H9 (cell line): Measurements from ENCODE around the gene ARMCX2. TPM values are rescaled to one million over a fixed set of nuclear protein-coding genes. Genes with fewer than 3 reads are reported as not detected.

Experiments
- DNase-seq: peaks from one replicate; pipeline ENCODE4 v3.0.0-alpha.2; 2017
- H2AFZ ChIP-seq: one replicate; pipeline ENCODE4 v1.6.1; 2013; ENCODE audit warnings: mild to moderate bottlenecking, low read length, control low read depth, moderate library complexity
- H2AK5ac ChIP-seq: 2 replicates; pipeline ENCODE4 v1.6.1; 2013; ENCODE audit warnings: low read length, control low read depth, mixed read lengths; ENCODE audit not compliant: insufficient read length
- H2BK120ac ChIP-seq: one replicate; pipeline ENCODE4 v1.6.1; 2013; ENCODE audit warnings: low read depth, mild to moderate bottlenecking, low read length, control low read depth, inconsistent platforms; ENCODE audit not compliant: poor library complexity, severe bottlenecking
- H2BK12ac ChIP-seq: 2 replicates; pipeline ENCODE4 v1.6.1; 2013; ENCODE audit warnings: low read length, control low read depth, mixed read lengths, low read depth; ENCODE audit not compliant: insufficient read length
- H2BK15ac ChIP-seq: 2 replicates; pipeline ENCODE4 v1.6.1; 2013; ENCODE audit warnings: low read depth, low read length, control low read depth
- H2BK20ac ChIP-seq: one replicate; pipeline ENCODE4 v1.6.1; 2013; ENCODE audit warnings: low read depth, mild to moderate bottlenecking, low read length, control low read depth, inconsistent platforms; ENCODE audit not compliant: poor library complexity, severe bottlenecking
- H2BK5ac ChIP-seq: 2 replicates; pipeline ENCODE4 v1.6.1; 2013; ENCODE audit warnings: low read length, control low read depth, mixed read lengths; ENCODE audit not compliant: insufficient read length
- H3K14ac ChIP-seq: 2 replicates; pipeline ENCODE4 v1.6.1; 2013; ENCODE audit warnings: low read length, control low read depth; ENCODE audit not compliant: insufficient read depth
- H3K18ac ChIP-seq: 2 replicates; pipeline ENCODE4 v1.6.1; 2013; ENCODE audit warnings: low read depth, mild to moderate bottlenecking, mixed read lengths, low read length, control low read depth; ENCODE audit not compliant: insufficient read length
- H3K23ac ChIP-seq: 2 replicates; pipeline ENCODE4 v1.6.1; 2013; ENCODE audit warnings: low read length, control low read depth, mixed read lengths, low read depth; ENCODE audit not compliant: insufficient read length
- H3K23me2 ChIP-seq: 2 replicates; pipeline ENCODE4 v1.6.1; 2013; ENCODE audit warnings: low read depth, mild to moderate bottlenecking, mixed read lengths, low read length, control low read depth; ENCODE audit not compliant: insufficient read length, poor library complexity, severe bottlenecking
- H3K27ac ChIP-seq: 2 replicates; pipeline ENCODE4 v1.5.1; 2013; ENCODE audit warnings: low read length, control low read depth, mixed read lengths, low read depth; ENCODE audit not compliant: insufficient read length
- H3K27me3 ChIP-seq: 2 replicates; pipeline ENCODE4 v1.6.1; 2013; ENCODE audit warnings: low read length, control low read depth, inconsistent platforms; ENCODE audit not compliant: insufficient read depth
- H3K4ac ChIP-seq: 2 replicates; pipeline ENCODE4 v1.6.1; 2013; ENCODE audit warnings: low read depth, mild to moderate bottlenecking, control low read depth, inconsistent platforms, low read length, moderate library complexity
- H3K4me1 ChIP-seq: 2 replicates; pipeline ENCODE4 v1.6.1; 2013; ENCODE audit warnings: low read length, control low read depth, inconsistent platforms; ENCODE audit not compliant: insufficient read depth
- H3K4me2 ChIP-seq: 2 replicates; pipeline ENCODE4 v1.6.1; 2013; ENCODE audit warnings: low read length, control low read depth, mixed read lengths; ENCODE audit not compliant: insufficient read length, insufficient read depth
- H3K56ac ChIP-seq: 2 replicates; pipeline ENCODE4 v1.6.1; 2013; ENCODE audit warnings: low read depth, mild to moderate bottlenecking, mixed read lengths, low read length, control low read depth; ENCODE audit not compliant: insufficient read length
- H3K79me1 ChIP-seq: 2 replicates; pipeline ENCODE4 v1.6.1; 2013; ENCODE audit warnings: low read depth, mild to moderate bottlenecking, moderate library complexity, low read length, control low read depth, inconsistent platforms; ENCODE audit not compliant: insufficient read depth, poor library complexity, severe bottlenecking
- H3K79me2 ChIP-seq: 2 replicates; pipeline ENCODE4 v1.6.1; 2013; ENCODE audit warnings: low read length, control low read depth, inconsistent platforms; ENCODE audit not compliant: insufficient read depth
- H3K9ac ChIP-seq: 2 replicates; pipeline ENCODE4 v1.6.1; 2013; ENCODE audit warnings: low read length, control low read depth, mixed read lengths; ENCODE audit not compliant: insufficient read length; ENCODE audit errors: extremely low read depth
- H3K9me3 ChIP-seq: one replicate; pipeline ENCODE4 v1.6.1; 2013; ENCODE audit warnings: low read depth, low read length, inconsistent platforms; ENCODE audit not compliant: control insufficient read depth
- H3T11ph ChIP-seq: one replicate; pipeline ENCODE4 v1.6.1; 2013; ENCODE audit warnings: mild to moderate bottlenecking, low read length, control low read depth, inconsistent platforms
- H4K20me1 ChIP-seq: one replicate; pipeline ENCODE4 v1.6.1; 2013; ENCODE audit not compliant: control insufficient read depth, insufficient read length, insufficient read depth
- H4K5ac ChIP-seq: 2 replicates; pipeline ENCODE4 v1.6.1; 2013; ENCODE audit warnings: low read depth, mild to moderate bottlenecking, mixed read lengths, low read length, control low read depth; ENCODE audit not compliant: insufficient read length
- H4K8ac ChIP-seq: replicated peaks from 2 replicates; pipeline ENCODE4 v1.6.1; 2013; ENCODE audit warnings: low read length, control low read depth, mixed read lengths, low read depth; ENCODE audit not compliant: insufficient read length
- H4K91ac ChIP-seq: 2 replicates; pipeline ENCODE4 v1.6.1; 2013; ENCODE audit warnings: low read depth, mild to moderate bottlenecking, moderate library complexity, mixed read lengths, low read length, control low read depth; ENCODE audit not compliant: insufficient read length
- H3K27ac Mint-ChIP-seq, 3 experiments: 2 replicates in 2 of 3; 3 replicates in 1 of 3; pipeline ENCODE4 v1.8.0; 2020 to 2021; ENCODE audit warnings: mixed read lengths in 3 of 3, mild to moderate bottlenecking in 1 of 3, moderate library complexity in 1 of 3
- H3K27me3 Mint-ChIP-seq: 2 replicates; pipeline ENCODE4 v1.8.0; 2021; ENCODE audit warnings: low read depth, mild to moderate bottlenecking, moderate library complexity, mixed read lengths
- H3K36me3 Mint-ChIP-seq, 3 experiments: 2 replicates in 2 of 3; 3 replicates in 1 of 3; pipeline ENCODE4 v1.8.0; 2020 to 2021; ENCODE audit warnings: low read depth in 3 of 3, mixed read lengths in 3 of 3; ENCODE audit not compliant: insufficient read depth in 1 of 3
- H3K4me1 Mint-ChIP-seq, 2 experiments: 2 replicates each; pipeline ENCODE4 v1.8.0; 2020; ENCODE audit warnings: mixed read lengths in 2 of 2
- H3K4me3 Mint-ChIP-seq, 2 experiments: 2 replicates in 1 of 2; 3 replicates in 1 of 2; pipeline ENCODE4 v1.8.0; 2020 to 2021; ENCODE audit warnings: mild to moderate bottlenecking in 2 of 2, mixed read lengths in 2 of 2, moderate library complexity in 1 of 2
- H3K9me3 Mint-ChIP-seq, 2 experiments: 2 replicates in 1 of 2; 3 replicates in 1 of 2; pipeline ENCODE4 v1.8.0; 2020; ENCODE audit warnings: mild to moderate bottlenecking in 2 of 2, mixed read lengths in 2 of 2, moderate library complexity in 1 of 2
- WGBS: extraction: QIAGEN DNeasy Blood & Tissue Kit; methylation state at CpG from one replicate; pipeline ENCODE4 v1.1.7; 2013; ENCODE audit warnings: missing lambda C conversion rate, low lambda C conversion rate, mixed read lengths; ENCODE audit not compliant: insufficient read length; ENCODE audit errors: extremely low coverage; 5-methylcytosine and 5-hydroxymethylcytosine counted together
- total RNA-seq: library from RNA; stranded (reverse); gene quantifications from 2 replicates; pipeline ENCODE4 v1.2.1, GENCODE V29; 2021
- TF ChIP-seq, protein P1 (sequence below): fragments of 200-600 bp; sonication (generic); conservative IDR thresholded peaks from 3 replicates; pipeline ENCODE4 v1.8.0; 2021; ENCODE audit warnings: antibody characterized with exemption, mild to moderate bottlenecking

Gene ARMCX2
- total RNA-seq, 1 experiment from 2014 or later, result 108 TPM

DNA sequence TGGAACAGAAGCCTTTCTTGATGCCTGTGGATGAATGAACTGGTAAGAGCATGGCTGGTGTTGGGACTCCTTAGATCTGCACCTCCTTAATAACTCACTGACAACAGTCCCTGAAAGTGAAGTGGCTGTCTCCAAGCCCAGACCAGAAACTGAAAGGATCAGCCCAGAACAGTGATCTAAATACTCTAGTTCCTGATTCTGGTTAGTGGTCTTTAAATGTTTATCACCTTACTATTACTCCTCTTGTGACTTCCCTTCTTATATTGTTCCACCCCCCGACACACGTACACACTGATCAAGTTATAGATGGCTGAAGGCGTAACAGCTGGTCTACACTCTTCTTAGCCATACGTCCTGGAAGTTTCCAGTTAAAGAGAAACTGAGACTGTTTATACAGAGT lies 33.8 kb upstream of the ARMCX2 start:
- Histone ChIP-seq H3K27me3 (no peaks in the 10 kb centered on the region), H3T11ph (no peak overlapping the region), H2BK15ac (no peak overlapping the region), H2BK20ac (no peak overlapping the region), H3K9me3 (peaks cover 30% of the 10 kb centered on the region), H2AK5ac (no peak overlapping the region), H3K79me1 (no peaks in the 10 kb centered on the region), H3K23me2 (no peaks in the 10 kb centered on the region), H3K27ac (no peak overlapping the region), H4K5ac (no peak overlapping the region), H3K79me2 (no peaks in the 10 kb centered on the region), H3K4ac (no peak overlapping the region), H3K4me1 (0 out of 2 replicates have a peak, but pooled peaks cover 2% of the 10 kb centered on the region), H3K18ac (no peak overlapping the region), H4K8ac (no peak overlapping the region), H2BK12ac (no peak overlapping the region), H3K23ac (no peak overlapping the region), H4K91ac (no peak overlapping the region), H2AFZ (no peak overlapping the region), H2BK120ac (no peak overlapping the region), H2BK5ac (no peak overlapping the region), H4K20me1 (no peaks in the 10 kb centered on the region), H3K4me2 (no peak overlapping the region), H3K56ac (no peak overlapping the region), H3K14ac (no peak overlapping the region), H3K9ac (no peak overlapping the region)
- H3K9me3 Mint-ChIP-seq, result peaks cover 57 to 67% of the 10 kb centered on the region in 2 experiments
- no peak overlapping the region for H3K4me3 Mint-ChIP-seq
- H3K27me3 Mint-ChIP-seq, result no peaks in the 10 kb centered on the region
- TF ChIP-seq, protein P1, sequence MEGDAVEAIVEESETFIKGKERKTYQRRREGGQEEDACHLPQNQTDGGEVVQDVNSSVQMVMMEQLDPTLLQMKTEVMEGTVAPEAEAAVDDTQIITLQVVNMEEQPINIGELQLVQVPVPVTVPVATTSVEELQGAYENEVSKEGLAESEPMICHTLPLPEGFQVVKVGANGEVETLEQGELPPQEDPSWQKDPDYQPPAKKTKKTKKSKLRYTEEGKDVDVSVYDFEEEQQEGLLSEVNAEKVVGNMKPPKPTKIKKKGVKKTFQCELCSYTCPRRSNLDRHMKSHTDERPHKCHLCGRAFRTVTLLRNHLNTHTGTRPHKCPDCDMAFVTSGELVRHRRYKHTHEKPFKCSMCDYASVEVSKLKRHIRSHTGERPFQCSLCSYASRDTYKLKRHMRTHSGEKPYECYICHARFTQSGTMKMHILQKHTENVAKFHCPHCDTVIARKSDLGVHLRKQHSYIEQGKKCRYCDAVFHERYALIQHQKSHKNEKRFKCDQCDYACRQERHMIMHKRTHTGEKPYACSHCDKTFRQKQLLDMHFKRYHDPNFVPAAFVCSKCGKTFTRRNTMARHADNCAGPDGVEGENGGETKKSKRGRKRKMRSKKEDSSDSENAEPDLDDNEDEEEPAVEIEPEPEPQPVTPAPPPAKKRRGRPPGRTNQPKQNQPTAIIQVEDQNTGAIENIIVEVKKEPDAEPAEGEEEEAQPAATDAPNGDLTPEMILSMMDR, result no peak
- no peak for DNase-seq
- peaks cover 0 to 3% (median 0%) of the 10 kb centered on the region in 3 experiments; a peak in 2 of 7 replicates for H3K36me3 Mint-ChIP-seq
- H3K4me1 Mint-ChIP-seq, result peaks cover 2 to 5% of the 10 kb centered on the region in 2 experiments
- H3K27ac Mint-ChIP-seq, result no peak overlapping the region
- WGBS, result no CpG with 5 or more reads among the region's 4 CpGs
